Measurements from ENCODE around the gene MARK2.
A peak's percentile ranks its signal among the peaks of the same experiment; 100 is the strongest.
"Not testable (repeated sequence)": the region's sequence is repeated elsewhere in the genome, so short reads cannot be mapped to it uniquely, and the experiment has no call there.

MARK2 gene

DNA sequence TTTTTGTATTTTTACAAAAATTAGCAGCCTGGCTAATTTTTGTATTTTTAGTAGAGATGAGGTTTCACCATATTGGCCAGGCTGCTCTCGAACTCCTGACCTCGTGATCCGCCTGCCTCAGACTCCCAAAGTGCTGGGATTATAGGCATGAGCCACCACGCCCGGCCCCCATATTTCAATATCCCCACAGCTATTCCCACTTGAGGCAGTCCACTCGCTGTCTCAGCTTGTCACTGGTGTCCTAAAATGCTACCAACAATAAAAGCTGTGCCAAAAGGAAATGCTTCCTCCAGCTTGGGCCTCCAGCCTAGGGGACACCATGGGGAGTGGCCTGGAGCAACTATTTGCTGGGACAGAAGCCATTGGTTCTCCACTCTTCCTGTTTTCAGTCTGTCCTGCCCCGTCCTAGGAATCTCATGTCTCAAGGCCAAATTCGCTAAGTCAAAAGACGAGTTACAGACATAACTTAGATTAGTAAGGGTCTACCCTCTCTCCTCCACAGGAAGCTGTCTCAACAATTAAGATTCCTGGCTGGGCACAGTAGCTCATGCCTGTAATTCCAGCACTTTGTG, 33.0 kb upstream of the MARK2 start:
- no peak overlapping the region for H3K27ac ChIP-seq
- TF ChIP-seq ZFX (IDR thresholded peaks at IDR 0.05; ENCODE audit: borderline replicate concordance) (no peak), CTCF (IDR thresholded peaks at IDR 0.05) (no peak)

GRCh38 chr11:63810383-63810782, 28.5 kb upstream of the MARK2 start:
- not testable (repeated sequence) for H3K27ac ChIP-seq

GRCh38 chr11:63811522-63811921, 27.4 kb upstream of the MARK2 start:
- no peak overlapping the region for H3K27ac ChIP-seq
- no peak for TF ChIP-seq ZFX (IDR thresholded peaks at IDR 0.05; ENCODE audit: borderline replicate concordance)
- TF ChIP-seq CTCF (IDR thresholded peaks at IDR 0.05), result no peak

DNA sequence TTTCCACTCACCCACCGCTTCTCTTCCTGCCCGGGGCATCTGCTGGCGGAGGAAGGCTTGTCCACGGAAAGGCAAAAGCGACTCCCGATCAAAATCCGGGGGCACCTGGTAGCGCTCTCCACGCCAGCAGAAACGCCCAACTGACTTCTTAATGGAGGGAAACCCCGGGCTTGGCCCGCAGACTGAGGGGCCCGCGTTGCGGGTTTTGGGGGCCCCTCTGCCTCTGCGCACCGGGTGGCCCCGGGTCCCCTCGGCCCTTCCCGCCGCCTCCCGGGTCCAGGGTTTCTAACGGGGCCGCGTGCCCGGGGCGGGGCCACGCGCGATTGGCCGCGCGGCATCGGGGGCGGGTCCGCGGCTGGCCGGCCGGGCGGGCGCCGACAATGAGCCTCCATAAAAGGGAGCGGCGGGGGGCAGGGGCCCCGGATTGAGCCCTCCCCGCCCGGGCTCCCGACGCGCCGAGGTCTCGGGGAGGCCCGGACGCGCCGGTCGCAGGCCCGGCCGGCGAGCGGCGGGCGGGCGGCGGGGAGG, 25.8 kb upstream of the MARK2 start, which contains the start of gene SPINDOC:
TSS of gene SPINDOC (plus strand) at position 422 of the 528 bp plus-strand sequence. CDS start 231 bp downstream, outside the sequence.
- TF ChIP-seq ZFX (IDR thresholded peaks at IDR 0.05; ENCODE audit: borderline replicate concordance) (no peak), CTCF (IDR thresholded peaks at IDR 0.05) (no peak)
- peak within 1 kb of the TSS; percentile 60 for H3K27ac ChIP-seq

- peak overlapping the region; percentile 60 for H3K27ac ChIP-seq
- TF ChIP-seq CTCF (IDR thresholded peaks at IDR 0.05), result no peak
- TF ChIP-seq ZFX (IDR thresholded peaks at IDR 0.05; ENCODE audit: borderline replicate concordance), result no peak
Observed at GRCh38 chr11:63813563-63814382, 25.1 kb upstream of the MARK2 start.

DNA sequence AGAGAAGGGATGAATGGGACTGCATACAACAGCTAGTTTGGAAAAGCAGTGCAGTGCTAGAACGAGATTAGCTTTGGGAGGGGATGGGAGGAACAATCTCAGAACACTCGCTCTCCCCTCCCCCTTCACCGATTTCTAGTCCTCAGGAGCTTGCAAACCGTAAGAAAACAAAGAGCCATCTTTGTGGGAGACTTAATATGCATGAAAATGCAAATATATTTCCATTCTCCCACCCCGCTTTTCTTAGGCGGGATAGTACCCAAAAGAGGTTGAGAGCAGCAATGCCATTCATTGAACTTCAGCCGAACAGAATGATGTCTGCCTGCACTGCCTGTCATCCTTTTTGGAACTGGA, 24.6 kb upstream of the MARK2 start:
- TF ChIP-seq CTCF (IDR thresholded peaks at IDR 0.05) (no peak), ZFX (IDR thresholded peaks at IDR 0.05; ENCODE audit: borderline replicate concordance) (no peak)
- H3K27ac ChIP-seq, result peak overlapping the region; percentile 60

DNA sequence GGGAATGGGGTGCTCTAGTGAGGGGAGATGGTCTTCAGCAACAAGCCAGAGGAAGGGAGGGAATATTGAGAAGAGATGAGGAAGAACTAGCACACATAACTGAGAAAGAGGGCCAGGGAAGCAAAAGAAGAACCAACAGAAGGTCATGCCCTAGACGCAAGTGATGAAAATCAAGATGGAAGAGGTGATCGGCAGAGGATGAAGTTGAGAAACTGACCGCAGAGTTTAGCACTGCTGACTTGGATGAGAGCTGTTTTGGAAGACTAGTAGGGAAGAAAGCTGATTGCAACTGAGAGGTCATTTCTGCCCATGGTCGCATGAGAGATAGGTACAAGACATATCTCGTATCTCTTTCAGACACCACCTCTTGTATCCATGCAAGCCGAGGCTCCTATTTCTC, 22.7 kb upstream of the MARK2 start:
- TF ChIP-seq CTCF (IDR thresholded peaks at IDR 0.05) (no peak), ZFX (IDR thresholded peaks at IDR 0.05; ENCODE audit: borderline replicate concordance) (no peak)
- H3K27ac ChIP-seq, result no peak overlapping the region
